MG63 (cell line): ENCODE results near the gene PTGER3. TPM values are rescaled to one million over a fixed set of nuclear protein-coding genes. Genes with fewer than 3 reads are reported as not detected.
"Not testable (repeated sequence)": the region's sequence is repeated elsewhere in the genome, so short reads cannot be mapped to it uniquely, and the experiment has no call there.

Source experiments
- DNase-seq: peaks from one replicate; pipeline ENCODE4 v3.0.0-alpha.2; 2020
- H3K27me3 ChIP-seq: fragments of 250-450 bp; sonication (Bioruptor Pico); 2 replicates; pipeline ENCODE4 v1.5.1; 2020; ENCODE audit warnings: mild to moderate bottlenecking, moderate library complexity
- H3K36me3 ChIP-seq: fragments of 250-450 bp; sonication (Bioruptor Pico); 2 replicates; pipeline ENCODE4 v1.5.1; 2020; ENCODE audit warnings: mild to moderate bottlenecking, moderate library complexity
- H3K4me3 ChIP-seq: fragments of 250-450 bp; sonication (Bioruptor Pico); 2 replicates; pipeline ENCODE4 v1.5.1; 2020; ENCODE audit warnings: mild to moderate bottlenecking, moderate library complexity
- H3K9me3 ChIP-seq: fragments of 250-450 bp; sonication (Bioruptor Pico); 2 replicates; pipeline ENCODE4 v1.5.1; 2020; ENCODE audit warnings: mild to moderate bottlenecking, moderate library complexity
- total RNA-seq: library from RNA; depleted of rRNA; stranded (reverse); fragments of >200 nt; shearing (Covaris generic); gene quantifications from 2 replicates; pipeline ENCODE4 v1.2.3, GENCODE V29; 2014; ENCODE audit warnings: low replicate concordance

The PTGER3 gene
- total RNA-seq, 1 experiment from 2014 or later = not detected

GRCh38 chr1:70987497-70987896 lies 60.1 kb downstream of the PTGER3 start:
- Histone ChIP-seq H3K36me3 (no peaks in the 10 kb centered on the region), H3K4me3 (no peak overlapping the region), H3K27me3 (no peaks in the 10 kb centered on the region; the same call in 1 of the 2 replicates), H3K9me3 (no peaks in the 10 kb centered on the region)
- no peak for DNase-seq

- H3K9me3 ChIP-seq = not testable (repeated sequence)
These were observed 61.8 kb downstream of the PTGER3 start for GRCh38 chr1:70985776-70986225.

GRCh38 chr1:70985278-70985677 lies 62.3 kb downstream of the PTGER3 start:
- H3K4me3 ChIP-seq, H3K27me3 ChIP-seq, H3K36me3 ChIP-seq, H3K9me3 ChIP-seq, DNase-seq: not testable (repeated sequence)

More at GRCh38 chr1:70985776-70986225, 61.8 kb downstream of the PTGER3 start:
- not testable (repeated sequence) for H3K36me3 ChIP-seq, H3K4me3 ChIP-seq, DNase-seq, H3K27me3 ChIP-seq

- Histone ChIP-seq H3K27me3 (no peaks in the 10 kb centered on the region), H3K9me3 (no peaks in the 10 kb centered on the region), H3K36me3 (no peaks in the 10 kb centered on the region), H3K4me3 (no peak overlapping the region)
- no peak for DNase-seq
These were observed 67.3 kb downstream of the PTGER3 start for GRCh38 chr1:70980361-70980760.

GRCh38 chr1:70979881-70980280 lies 67.7 kb downstream of the PTGER3 start:
- no peaks in the 10 kb centered on the region for H3K36me3 ChIP-seq
- H3K4me3 ChIP-seq = no peak overlapping the region
- DNase-seq = no peak
- no peaks in the 10 kb centered on the region for H3K27me3 ChIP-seq
- no peaks in the 10 kb centered on the region for H3K9me3 ChIP-seq

GRCh38 chr1:70979313-70979712 lies 68.3 kb downstream of the PTGER3 start:
- H3K36me3 ChIP-seq = no peaks in the 10 kb centered on the region
- no peak for DNase-seq
- H3K4me3 ChIP-seq = no peak overlapping the region
- no peaks in the 10 kb centered on the region for H3K9me3 ChIP-seq
- H3K27me3 ChIP-seq = no peaks in the 10 kb centered on the region

GRCh38 chr1:70978623-70979022 lies 69.0 kb downstream of the PTGER3 start:
- Histone ChIP-seq H3K9me3 (no peaks in the 10 kb centered on the region), H3K27me3 (no peaks in the 10 kb centered on the region), H3K4me3 (no peak overlapping the region), H3K36me3 (no peaks in the 10 kb centered on the region)
- DNase-seq = no peak

GRCh38 chr1:70977575-70977974 lies 70.0 kb downstream of the PTGER3 start:
- Histone ChIP-seq H3K27me3 (no peaks in the 10 kb centered on the region), H3K36me3 (no peaks in the 10 kb centered on the region), H3K4me3 (no peak overlapping the region), H3K9me3 (no peaks in the 10 kb centered on the region)
- no peak for DNase-seq

- H3K27me3 ChIP-seq = no peaks in the 10 kb centered on the region
These were observed 70.6 kb downstream of the PTGER3 start for GRCh38 chr1:70977041-70977440.

GRCh38 chr1:70973754-70974153 lies 73.9 kb downstream of the PTGER3 start:
- no peaks in the 10 kb centered on the region for H3K36me3 ChIP-seq
- H3K4me3 ChIP-seq = no peak overlapping the region
- no peak for DNase-seq
- no peaks in the 10 kb centered on the region for H3K27me3 ChIP-seq
- no peaks in the 10 kb centered on the region for H3K9me3 ChIP-seq

More at GRCh38 chr1:70977041-70977440, 70.6 kb downstream of the PTGER3 start:
- Histone ChIP-seq H3K4me3 (no peak overlapping the region), H3K9me3 (no peaks in the 10 kb centered on the region), H3K36me3 (no peaks in the 10 kb centered on the region)
- DNase-seq = no peak

- DNase-seq = no peak
- Histone ChIP-seq H3K36me3 (no peaks in the 10 kb centered on the region), H3K27me3 (no peaks in the 10 kb centered on the region), H3K4me3 (no peak overlapping the region), H3K9me3 (no peaks in the 10 kb centered on the region)
These were observed 77.2 kb downstream of the PTGER3 start for GRCh38 chr1:70970407-70970806.

GRCh38 chr1:70966018-70966638 lies 81.5 kb downstream of the PTGER3 start:
- H3K36me3 ChIP-seq = no peaks in the 10 kb centered on the region
- no peaks in the 10 kb centered on the region for H3K27me3 ChIP-seq
- DNase-seq = no peak
- H3K4me3 ChIP-seq = no peak overlapping the region
- H3K9me3 ChIP-seq = no peaks in the 10 kb centered on the region

GRCh38 chr1:70963374-70963773 lies 84.2 kb downstream of the PTGER3 start:
- Histone ChIP-seq H3K9me3 (no peaks in the 10 kb centered on the region), H3K4me3 (no peak overlapping the region), H3K27me3 (no peaks in the 10 kb centered on the region), H3K36me3 (no peaks in the 10 kb centered on the region)
- DNase-seq = no peak

- Histone ChIP-seq H3K27me3 (no peaks in the 10 kb centered on the region), H3K9me3 (no peaks in the 10 kb centered on the region), H3K36me3 (no peaks in the 10 kb centered on the region), H3K4me3 (no peak overlapping the region)
- no peak for DNase-seq
These were observed 86.1 kb downstream of the PTGER3 start for GRCh38 chr1:70961374-70961975.

- Histone ChIP-seq H3K4me3 (no peak overlapping the region), H3K36me3 (no peaks in the 10 kb centered on the region), H3K27me3 (no peaks in the 10 kb centered on the region), H3K9me3 (no peaks in the 10 kb centered on the region)
- no peak for DNase-seq
These were observed 99.1 kb downstream of the PTGER3 start for GRCh38 chr1:70948396-70949017.

- Histone ChIP-seq H3K36me3 (no peaks in the 10 kb centered on the region), H3K9me3 (no peaks in the 10 kb centered on the region), H3K27me3 (no peaks in the 10 kb centered on the region), H3K4me3 (no peak overlapping the region)
- DNase-seq = no peak
These were observed 99.8 kb downstream of the PTGER3 start for GRCh38 chr1:70947835-70948234.

- H3K9me3 ChIP-seq = no peaks in the 10 kb centered on the region
- H3K36me3 ChIP-seq = no peaks in the 10 kb centered on the region
- no peak overlapping the region for H3K4me3 ChIP-seq
- H3K27me3 ChIP-seq = no peaks in the 10 kb centered on the region
- no peak for DNase-seq
These were observed 101.9 kb downstream of the PTGER3 start for GRCh38 chr1:70945676-70946075.

- no peaks in the 10 kb centered on the region for H3K27me3 ChIP-seq
- no peaks in the 10 kb centered on the region for H3K9me3 ChIP-seq
- DNase-seq = no peak
- no peak overlapping the region for H3K4me3 ChIP-seq
- no peaks in the 10 kb centered on the region for H3K36me3 ChIP-seq
These were observed 102.4 kb downstream of the PTGER3 start for GRCh38 chr1:70945251-70945650.
